SH-SY5Y (cell line): Measurements from ENCODE around the gene C12orf76.

Experiments
- GATA2 ChIP-seq: IDR thresholded peaks from 2 replicates; pipeline ENCODE4 v1.6.1; 2011; ENCODE audit warnings: mild to moderate bottlenecking, low read depth, low read length
- GATA3 ChIP-seq: IDR thresholded peaks from 2 replicates; pipeline ENCODE4 v1.6.1; 2011; ENCODE audit warnings: low read depth, mild to moderate bottlenecking, low read length, moderate library complexity

DNA sequence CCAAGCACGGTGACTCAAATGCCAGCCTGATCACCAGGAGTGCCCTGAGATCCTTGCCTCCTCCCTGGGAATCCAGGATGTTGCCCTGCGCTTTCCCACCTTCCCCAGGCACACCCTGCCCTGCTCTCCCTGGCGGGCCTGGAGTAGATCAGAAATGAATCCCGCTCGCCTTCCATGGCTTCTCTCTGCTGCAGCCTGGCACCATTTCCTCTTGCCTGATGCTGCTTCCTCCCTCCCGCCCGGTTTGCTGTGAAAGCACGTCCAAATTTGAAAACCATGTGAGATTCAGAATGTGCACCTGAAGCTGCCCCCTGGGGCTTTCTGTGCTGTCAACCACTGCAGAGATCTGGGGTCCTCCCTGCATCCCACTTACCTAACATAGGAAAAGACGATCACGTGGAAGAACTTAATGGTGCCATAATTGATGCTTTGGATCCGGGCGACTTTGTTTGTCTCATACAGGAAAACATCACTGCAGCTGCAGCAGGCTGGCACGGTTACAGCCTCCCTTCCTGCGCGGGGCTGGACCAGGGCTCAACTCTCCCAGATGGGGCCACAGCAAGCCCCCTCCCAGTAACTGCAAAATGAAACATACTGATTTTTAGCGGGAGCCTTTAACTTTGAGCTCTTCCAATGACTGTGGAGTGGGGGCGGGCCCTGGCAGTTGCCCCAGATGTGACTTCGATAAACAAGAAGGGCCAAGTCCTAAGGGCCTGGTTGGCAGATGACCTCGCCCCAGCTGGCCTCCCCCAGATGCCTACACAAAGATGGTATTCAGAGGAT lies 24.9 kb upstream of the C12orf76 start:
- TF ChIP-seq GATA3: no peak
- 0 out of 2 replicates have a peak, but pooled peaks have one; percentile 48 for TF ChIP-seq GATA2
